GM23248 (cell line): Measurements from ENCODE around the gene ZNF101. TPM values are rescaled to one million over a fixed set of nuclear protein-coding genes. Genes with fewer than 3 reads are reported as not detected.
A peak's percentile ranks its signal among the peaks of the same experiment; 100 is the strongest.

Experiments
- DNase-seq: peaks from one replicate; pipeline ENCODE4 v3.0.0-alpha.2; 2015
- H2AFZ ChIP-seq: fragments of 200-600 bp; sonication (generic); 2 replicates; pipeline ENCODE4 v1.6.1; 2016; ENCODE audit warnings: antibody characterized with exemption
- H3F3A ChIP-seq: fragments of 200-600 bp; sonication (generic); 2 replicates; pipeline ENCODE4 v1.6.1; 2016; ENCODE audit warnings: mild to moderate bottlenecking, antibody characterized with exemption, mixed run types; ENCODE audit not compliant: insufficient read depth
- H3K27ac ChIP-seq: fragments of 200-600 bp; sonication (generic); 2 replicates; pipeline ENCODE4 v1.5.1; 2016; ENCODE audit warnings: mild to moderate bottlenecking
- H3K27me3 ChIP-seq: fragments of 200-600 bp; sonication (generic); replicated peaks from 2 replicates; pipeline ENCODE4 v1.6.1; 2016; ENCODE audit warnings: mild to moderate bottlenecking; ENCODE audit not compliant: insufficient read depth
- H3K36me3 ChIP-seq: fragments of 200-600 bp; sonication (generic); 2 replicates; pipeline ENCODE4 v1.6.1; 2016; ENCODE audit warnings: low read depth, mild to moderate bottlenecking
- H3K4me1 ChIP-seq: fragments of 200-600 bp; sonication (generic); 2 replicates; pipeline ENCODE4 v1.6.1; 2016; ENCODE audit warnings: mild to moderate bottlenecking; ENCODE audit not compliant: insufficient read depth
- H3K4me2 ChIP-seq: fragments of 200-600 bp; sonication (generic); one replicate; pipeline ENCODE4 v1.6.1; 2016; ENCODE audit warnings: mild to moderate bottlenecking; ENCODE audit not compliant: unreplicated experiment
- H3K4me3 ChIP-seq: fragments of 200-600 bp; sonication (generic); 2 replicates; pipeline ENCODE4 v1.5.1; 2016; ENCODE audit warnings: mild to moderate bottlenecking
- H3K79me2 ChIP-seq: fragments of 200-600 bp; sonication (generic); 2 replicates; pipeline ENCODE4 v1.6.1; 2016; ENCODE audit warnings: mild to moderate bottlenecking; ENCODE audit not compliant: insufficient read depth
- H3K9ac ChIP-seq: fragments of 200-600 bp; sonication (generic); 2 replicates; pipeline ENCODE4 v1.6.1; 2016; ENCODE audit warnings: mild to moderate bottlenecking
- H3K9me2 ChIP-seq: fragments of 200-600 bp; sonication (generic); 2 replicates; pipeline ENCODE4 v1.6.1; 2016; ENCODE audit warnings: mixed run types, mild to moderate bottlenecking, moderate library complexity; ENCODE audit not compliant: insufficient read depth
- H3K9me3 ChIP-seq: fragments of 200-600 bp; sonication (generic); one replicate; pipeline ENCODE4 v1.6.1; 2017; ENCODE audit warnings: low read depth
- H4K20me1 ChIP-seq: fragments of 200-600 bp; sonication (generic); 2 replicates; pipeline ENCODE4 v1.6.0; 2016; ENCODE audit not compliant: insufficient read depth
- EZH2 ChIP-seq: fragments of 200-600 bp; sonication (generic); IDR thresholded peaks from 2 replicates; pipeline ENCODE4 v1.6.1; 2018; ENCODE audit warnings: antibody characterized with exemption, mild to moderate bottlenecking; ENCODE audit not compliant: insufficient read depth, poor library complexity, severe bottlenecking
- EZH2phosphoT487 ChIP-seq: fragments of 200-600 bp; sonication (generic); IDR thresholded peaks from 2 replicates; pipeline ENCODE4 v1.6.1; 2018; ENCODE audit warnings: antibody characterized with exemption, moderate library complexity, mild to moderate bottlenecking, low read depth; ENCODE audit not compliant: insufficient read depth
- WGBS, 2 experiments: methylation state at CpG; one replicate each; pipeline ENCODE4 v1.1.6; 2015 to 2017; ENCODE audit warnings: low lambda C conversion rate in 2 of 2, low coverage in 1 of 2; ENCODE audit errors: missing lambda C conversion rate in 2 of 2; 5-methylcytosine and 5-hydroxymethylcytosine counted together
- in situ Hi-C: fragments of 300-500 bp; cut with MboI; formaldehyde crosslinking; loops from 2 replicates; pipeline ENCODE4 v1.15.0; 2020
- polyA plus RNA-seq: library from polyadenylated mRNA; unstranded; fragments of >200 nt; fragmentation: Nextera tagmentation; extraction: Ambion mirVana; gene quantifications from 2 replicates; pipeline ENCODE4 v1.2.1, GENCODE V29; 2016
- total RNA-seq: library from RNA; depleted of rRNA; stranded (reverse); fragments of >200 nt; shearing (Covaris generic); gene quantifications from 2 replicates; pipeline ENCODE4 v1.2.3, GENCODE V29; 2014

Gene ZNF101
- total and polyA plus RNA-seq, 2 experiments from 2014 or later = 3.7 TPM

DNA sequence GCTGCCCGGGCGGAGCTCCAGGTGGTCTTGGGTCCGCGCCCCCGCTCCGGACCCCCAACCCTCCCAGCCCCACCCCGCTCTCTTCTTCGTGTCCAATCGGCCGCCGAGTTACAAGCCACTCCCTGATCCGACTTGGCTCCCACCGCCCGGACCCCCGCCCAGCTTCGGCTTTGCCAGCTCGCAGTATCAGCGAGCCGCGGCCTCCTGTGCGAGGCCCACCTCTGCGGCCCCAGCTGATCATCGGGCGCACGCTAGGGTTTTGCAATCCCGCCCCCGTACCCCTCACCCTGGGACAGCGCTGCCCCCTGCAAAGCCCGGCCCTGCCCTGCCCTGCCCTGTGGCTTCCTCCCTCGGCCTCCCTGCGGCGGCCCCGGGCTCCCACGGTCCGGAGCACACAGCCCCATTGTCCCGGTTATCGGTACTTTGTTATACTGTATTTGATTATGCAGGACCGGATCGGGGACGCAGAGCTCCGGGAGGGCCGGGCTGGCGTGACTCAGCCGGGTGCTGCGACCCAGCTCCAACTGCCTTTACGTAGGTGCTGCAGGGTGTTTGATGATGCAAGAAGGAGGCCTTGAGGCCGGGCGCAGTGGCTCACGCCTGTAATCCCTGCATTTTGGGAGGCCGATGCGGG is 40.0 kb upstream of the ZNF101 start:
- in situ Hi-C loops = no loop called here
- H3K4me1 ChIP-seq = no peaks in the 10 kb centered on the region
- H3F3A ChIP-seq = no peaks in the 10 kb centered on the region
- peak overlapping the region; percentile 53 for H3K4me3 ChIP-seq
- H3K27ac ChIP-seq = no peak overlapping the region
- no peaks in the 10 kb centered on the region for H3K9me3 ChIP-seq
- TF ChIP-seq EZH2 (no peak), EZH2phosphoT487 (no peak)
- no peaks in the 10 kb centered on the region for H3K27me3 ChIP-seq
- no peaks in the 10 kb centered on the region for H3K36me3 ChIP-seq
- no peak overlapping the region for H2AFZ ChIP-seq
- no peaks in the 10 kb centered on the region for H4K20me1 ChIP-seq
- H3K9me2 ChIP-seq = no peaks in the 10 kb centered on the region
- WGBS, 2 experiments = 29 to 35% methylated on average over 34 to 51 of the region's 51 CpGs
- H3K9ac ChIP-seq = no peak overlapping the region
- DNase-seq = peak; percentile 16
- no peaks in the 10 kb centered on the region for H3K79me2 ChIP-seq
- H3K4me2 ChIP-seq = peak overlapping the region; percentile 45

DNA sequence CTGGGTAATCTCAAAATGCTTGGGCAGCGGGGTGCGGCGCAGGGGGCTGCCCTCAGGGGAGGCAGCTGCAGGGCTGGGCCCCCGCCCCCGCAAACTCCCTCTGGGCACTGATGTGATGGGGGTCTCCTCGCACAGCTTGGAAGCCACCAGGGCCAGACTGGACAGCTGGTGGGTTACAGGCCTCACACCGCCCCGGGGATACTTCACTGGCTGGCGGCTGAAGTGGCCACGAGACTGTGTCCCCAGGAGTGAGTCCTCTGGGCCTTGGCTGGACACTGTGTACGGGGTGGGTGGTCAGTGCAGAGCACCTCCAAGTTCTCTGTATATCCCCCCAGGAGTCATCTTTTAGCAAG is 38.6 kb upstream of the ZNF101 start:
- Histone ChIP-seq H3K4me2 (no peak overlapping the region), H3K36me3 (peaks cover 5% of the 10 kb centered on the region; the same call in 1 of the 2 replicates), H4K20me1 (no peaks in the 10 kb centered on the region), H3K27me3 (no peaks in the 10 kb centered on the region), H3F3A (no peaks in the 10 kb centered on the region), H2AFZ (no peak overlapping the region), H3K4me1 (no peaks in the 10 kb centered on the region), H3K9me2 (no peaks in the 10 kb centered on the region), H3K79me2 (no peaks in the 10 kb centered on the region), H3K27ac (no peak overlapping the region), H3K9ac (no peak overlapping the region), H3K4me3 (no peak overlapping the region), H3K9me3 (no peaks in the 10 kb centered on the region)
- in situ Hi-C loops = no loop called here
- 97% methylated on average over 5 to 11 of the region's 11 CpGs for WGBS, 2 experiments
- DNase-seq = no peak
- no peak for TF ChIP-seq EZH2
- TF ChIP-seq EZH2phosphoT487 = no peak

DNA sequence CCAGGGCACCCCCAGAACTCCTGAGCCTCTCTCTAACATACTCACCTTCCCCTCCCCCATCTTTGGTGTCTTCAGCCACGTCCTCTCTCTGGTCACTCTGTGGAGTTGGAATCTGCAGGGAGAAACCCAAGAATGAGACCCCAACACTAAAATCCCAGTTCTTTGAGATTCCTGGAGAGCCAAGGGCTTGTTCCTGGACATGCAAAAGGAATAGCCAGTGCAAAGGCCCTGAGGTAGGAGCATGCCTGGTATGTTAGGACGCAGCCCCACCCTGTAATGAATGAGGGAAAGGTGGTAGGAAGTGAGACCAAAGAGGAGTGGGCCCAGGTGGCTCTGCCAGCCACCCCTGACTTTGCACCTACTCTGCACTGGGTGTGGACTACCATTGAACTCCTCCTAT is 38.2 kb upstream of the ZNF101 start:
- Histone ChIP-seq H3K4me2 (no peak overlapping the region), H3K27me3 (no peaks in the 10 kb centered on the region), H3F3A (no peaks in the 10 kb centered on the region), H2AFZ (no peak overlapping the region), H3K9me2 (no peaks in the 10 kb centered on the region), H3K27ac (no peak overlapping the region), H3K9ac (no peak overlapping the region), H3K4me1 (no peaks in the 10 kb centered on the region), H3K4me3 (no peak overlapping the region), H4K20me1 (no peaks in the 10 kb centered on the region), H3K36me3 (peaks cover 5% of the 10 kb centered on the region; the same call in 1 of the 2 replicates), H3K79me2 (no peaks in the 10 kb centered on the region), H3K9me3 (no peaks in the 10 kb centered on the region)
- in situ Hi-C loops = no loop called here
- TF ChIP-seq EZH2phosphoT487 (no peak), EZH2 (no peak)
- no peak for DNase-seq
- 97% methylated on average over 2 of the region's 2 CpGs for WGBS, 2 experiments

DNA sequence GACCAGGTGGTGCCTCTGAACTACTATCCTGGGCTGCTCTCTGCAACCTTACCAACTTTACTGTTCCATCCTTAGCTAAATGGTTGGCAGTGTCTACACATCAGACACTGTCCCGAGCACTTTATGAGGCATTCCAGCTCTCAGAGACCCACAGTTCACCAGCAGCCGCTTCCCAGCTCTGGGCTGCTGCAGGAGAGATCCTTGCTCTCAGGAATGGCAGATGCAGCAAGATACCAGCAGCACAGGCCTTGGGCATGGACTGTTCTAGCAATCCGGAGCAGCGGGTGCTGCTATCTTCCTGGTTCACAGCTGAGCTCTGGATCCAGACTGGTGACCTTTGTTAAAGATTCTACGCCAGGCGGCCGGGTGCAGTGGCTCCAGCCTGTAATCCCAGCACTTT is 37.3 kb upstream of the ZNF101 start:
- Histone ChIP-seq H3K36me3 (peaks cover 5% of the 10 kb centered on the region; the same call in 1 of the 2 replicates), H3K9me2 (no peaks in the 10 kb centered on the region), H3K9ac (no peak overlapping the region), H3K27ac (no peak overlapping the region), H3F3A (no peaks in the 10 kb centered on the region), H3K27me3 (no peaks in the 10 kb centered on the region), H3K4me3 (no peak overlapping the region), H2AFZ (no peak overlapping the region), H3K9me3 (no peaks in the 10 kb centered on the region), H3K4me2 (no peak overlapping the region), H3K79me2 (no peaks in the 10 kb centered on the region), H4K20me1 (no peaks in the 10 kb centered on the region), H3K4me1 (no peaks in the 10 kb centered on the region)
- in situ Hi-C loops = no loop called here
- no peak for DNase-seq
- TF ChIP-seq EZH2phosphoT487 (no peak), EZH2 (no peak)
- WGBS, 2 experiments = 90 to 91% methylated on average over 7 of the region's 7 CpGs

DNA sequence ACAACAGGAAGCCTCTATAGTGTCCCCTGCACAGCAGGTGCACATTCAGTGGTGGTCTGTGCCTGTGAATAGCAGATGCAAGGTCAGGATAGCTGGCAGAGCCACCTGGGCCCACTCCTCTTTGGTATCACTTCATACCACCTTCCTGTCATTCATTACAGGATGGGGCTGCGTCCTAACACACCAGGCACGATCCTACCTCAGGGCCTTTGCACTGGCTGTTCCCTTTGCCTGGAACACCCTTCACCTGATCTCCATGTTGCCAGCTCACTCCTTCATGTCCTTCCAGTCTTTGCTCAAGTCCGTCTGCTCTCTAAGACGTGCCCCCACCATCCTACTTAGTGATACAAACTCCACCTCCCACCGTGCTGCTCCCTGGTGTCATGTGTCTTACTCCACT is 36.0 kb upstream of the ZNF101 start:
- H3F3A ChIP-seq = no peaks in the 10 kb centered on the region
- no peaks in the 10 kb centered on the region for H3K9me3 ChIP-seq
- H3K27me3 ChIP-seq = no peaks in the 10 kb centered on the region
- no peaks in the 10 kb centered on the region for H3K9me2 ChIP-seq
- no peak overlapping the region for H2AFZ ChIP-seq
- H3K4me3 ChIP-seq = no peak overlapping the region
- peaks cover 5% of the 10 kb centered on the region; the same call in 1 of the 2 replicates for H3K36me3 ChIP-seq
- DNase-seq = no peak
- no peaks in the 10 kb centered on the region for H3K79me2 ChIP-seq
- WGBS, 2 experiments = 90 to 93% methylated on average over 5 of the region's 5 CpGs
- H3K4me2 ChIP-seq = no peak overlapping the region
- H4K20me1 ChIP-seq = no peaks in the 10 kb centered on the region
- H3K4me1 ChIP-seq = no peaks in the 10 kb centered on the region
- no peak overlapping the region for H3K27ac ChIP-seq
- H3K9ac ChIP-seq = no peak overlapping the region
- in situ Hi-C loops = no loop called here
- no peak for TF ChIP-seq EZH2phosphoT487
- TF ChIP-seq EZH2 = no peak
